Cardiac muscle cell (in vitro differentiated cells and primary cell): Measurements from ENCODE around the gene B9D1. TPM values are rescaled to one million over a fixed set of nuclear protein-coding genes. Genes with fewer than 3 reads are reported as not detected.

Experiments used
- DNase-seq, 2 donors: peaks; one replicate each; pipeline versions ENCODE4 v3.0.0 to v3.0.0-alpha.2; 2010 to 2017; ENCODE audit warnings: low read depth in 1 of 2, low spot score in 1 of 2
- H3K27ac ChIP-seq: fragments of 200-600 bp; sonication (generic); 2 replicates; pipeline ENCODE4 v1.5.1; 2016
- H3K27me3 ChIP-seq: fragments of 200-600 bp; sonication (generic); 2 replicates; pipeline ENCODE4 v1.6.0; 2016; ENCODE audit warnings: control low read depth
- H3K36me3 ChIP-seq: fragments of 200-600 bp; sonication (generic); 2 replicates; pipeline ENCODE4 v1.5.1; 2016; ENCODE audit warnings: control low read depth
- H3K4me1 ChIP-seq: fragments of 200-600 bp; sonication (generic); 2 replicates; pipeline ENCODE4 v1.8.1; 2017; ENCODE audit warnings: low read depth, mild to moderate bottlenecking, mixed run types
- H3K4me3 ChIP-seq: fragments of 200-600 bp; sonication (generic); 2 replicates; pipeline ENCODE4 v1.5.1; 2016; ENCODE audit warnings: mild to moderate bottlenecking
- H3K9me3 ChIP-seq: fragments of 200-600 bp; sonication (generic); 2 replicates; pipeline ENCODE4 v1.5.1; 2017; ENCODE audit warnings: low read depth, mild to moderate bottlenecking, control low read depth
- CTCF ChIP-seq: IDR thresholded peaks from 2 replicates; pipeline ENCODE4 v1.5.1; 2012; ENCODE audit warnings: low read depth, mild to moderate bottlenecking, low read length
- polyA plus RNA-seq: library from polyadenylated mRNA; unstranded; fragments of >200 nt; fragmentation: Nextera tagmentation; extraction: Ambion mirVana; gene quantifications from 2 replicates; pipeline ENCODE4 v1.2.1, GENCODE V29; 2016
- total RNA-seq: library from RNA; depleted of rRNA; stranded (reverse); fragments of >200 nt; gene quantifications from 2 replicates; pipeline ENCODE4 v1.2.3, GENCODE V29; 2016

Gene B9D1
- total and polyA plus RNA-seq, 2 experiments from 2014 or later, result 54.5 to 65.7 TPM

GRCh38 chr17:19363460-19364035 is 1.0 kb upstream of the B9D1 start:
- Histone ChIP-seq H3K4me3 (no peak overlapping the region), H3K9me3 (no peaks in the 10 kb centered on the region)

GRCh38 chr17:19363114-19363438 is 553 bp upstream of the B9D1 start:
- Histone ChIP-seq H3K4me3 (peak overlapping the region; percentile 66), H3K4me1 (peaks cover 9% of the 10 kb centered on the region), H3K27me3 (no peaks in the 10 kb centered on the region), H3K27ac (no peak overlapping the region), H3K36me3 (no peaks in the 10 kb centered on the region), H3K9me3 (no peaks in the 10 kb centered on the region)
- no peak for TF ChIP-seq CTCF
- no peak for DNase-seq

More at GRCh38 chr17:19363460-19364035, 1.0 kb upstream of the B9D1 start:
- DNase-seq, result no peak
- Histone ChIP-seq H3K27me3 (no peaks in the 10 kb centered on the region), H3K27ac (no peak overlapping the region), H3K36me3 (no peaks in the 10 kb centered on the region), H3K4me1 (peaks cover 9% of the 10 kb centered on the region)
- no peak for TF ChIP-seq CTCF

GRCh38 chr17:19361944-19362276 is 613 bp downstream of the B9D1 start:
- Histone ChIP-seq H3K9me3 (no peaks in the 10 kb centered on the region), H3K36me3 (no peaks in the 10 kb centered on the region), H3K27ac (peak overlapping the region; percentile 58), H3K4me1 (peaks cover 9% of the 10 kb centered on the region), H3K4me3 (peak overlapping the region; percentile 66), H3K27me3 (no peaks in the 10 kb centered on the region)
- DNase-seq, result no peak
- no peak for TF ChIP-seq CTCF

- Histone ChIP-seq H3K27ac (no peak overlapping the region), H3K9me3 (no peaks in the 10 kb centered on the region), H3K27me3 (no peaks in the 10 kb centered on the region), H3K36me3 (no peaks in the 10 kb centered on the region), H3K4me3 (no peak overlapping the region), H3K4me1 (peaks cover 9% of the 10 kb centered on the region)
- DNase-seq, result no peak
- no peak for TF ChIP-seq CTCF
Measured at GRCh38 chr17:19361326-19361725, 1.2 kb downstream of the B9D1 start.

- Histone ChIP-seq H3K27ac (no peak overlapping the region), H3K36me3 (no peaks in the 10 kb centered on the region), H3K4me3 (no peak overlapping the region), H3K27me3 (no peaks in the 10 kb centered on the region), H3K9me3 (no peaks in the 10 kb centered on the region), H3K4me1 (peaks cover 9% of the 10 kb centered on the region)
- no peak for DNase-seq
- no peak for TF ChIP-seq CTCF
Measured at GRCh38 chr17:19360772-19361171, 1.8 kb downstream of the B9D1 start.

GRCh38 chr17:19359856-19360255 is 2.7 kb downstream of the B9D1 start:
- no peak for TF ChIP-seq CTCF
- H3K27ac ChIP-seq, result no peak overlapping the region
- DNase-seq, result no peak

More at GRCh38 chr17:19359856-19360255, 2.7 kb downstream of the B9D1 start:
- H3K4me1 ChIP-seq, result peaks cover 2% of the 10 kb centered on the region
- no peaks in the 10 kb centered on the region for H3K9me3 ChIP-seq
- no peaks in the 10 kb centered on the region for H3K27me3 ChIP-seq
- H3K4me3 ChIP-seq, result no peak overlapping the region
- H3K36me3 ChIP-seq, result no peaks in the 10 kb centered on the region
